GM18861 (cell line): ENCODE results near the gene SEC63.
"Not testable (repeated sequence)": the region's sequence is repeated elsewhere in the genome, so short reads cannot be mapped to it uniquely, and the experiment has no call there.

Experiments used
- ATAC-seq: cut with Tn5 transposase; IDR thresholded peaks from one replicate; pipeline ENCODE4 v1.9.1; 2021; ENCODE audit not compliant: unreplicated experiment

The SEC63 gene

GRCh38 chr6:107936162-107936909, 21.7 kb downstream of the SEC63 start:
- no peak for ATAC-seq

GRCh38 chr6:107934229-107934628, 23.8 kb downstream of the SEC63 start:
- not testable (repeated sequence) for ATAC-seq

GRCh38 chr6:107932580-107932979, 25.4 kb downstream of the SEC63 start:
- no peak for ATAC-seq

- ATAC-seq, result no peak
Observed at GRCh38 chr6:107931894-107932293, 26.1 kb downstream of the SEC63 start.

GRCh38 chr6:107928984-107929383, 29.0 kb downstream of the SEC63 start:
- no peak for ATAC-seq

GRCh38 chr6:107926697-107927544, 31.1 kb downstream of the SEC63 start:
- ATAC-seq, result not testable (repeated sequence)

GRCh38 chr6:107917451-107918375, 40.3 kb downstream of the SEC63 start:
- no peak for ATAC-seq

GRCh38 chr6:107916961-107917360, 41.0 kb downstream of the SEC63 start:
- ATAC-seq, result not testable (repeated sequence)

- no peak for ATAC-seq
Observed at GRCh38 chr6:107911692-107912091, 46.3 kb downstream of the SEC63 start.

GRCh38 chr6:107894809-107895396, 63.1 kb downstream of the SEC63 start:
- ATAC-seq, result no peak

GRCh38 chr6:107890431-107890830, 67.6 kb downstream of the SEC63 start:
- not testable (repeated sequence) for ATAC-seq

- ATAC-seq, result not testable (repeated sequence)
Observed at GRCh38 chr6:107885950-107886349, 72.1 kb downstream of the SEC63 start.

GRCh38 chr6:107879941-107880340, 78.1 kb downstream of the SEC63 start:
- ATAC-seq, result no peak

GRCh38 chr6:107877968-107878367, 80.0 kb downstream of the SEC63 start:
- ATAC-seq, result no peak

GRCh38 chr6:107871976-107872375, 86.0 kb downstream of the SEC63 start:
- ATAC-seq, result no peak

GRCh38 chr6:107871512-107871911, 86.5 kb downstream of the SEC63 start:
- ATAC-seq, result not testable (repeated sequence)

GRCh38 chr6:107871016-107871415, 87.0 kb downstream of the SEC63 start:
- no peak for ATAC-seq

- no peak for ATAC-seq
Observed at GRCh38 chr6:107870381-107870780, 87.6 kb downstream of the SEC63 start.

- no peak for ATAC-seq
Observed at GRCh38 chr6:107869871-107870270, 88.1 kb downstream of the SEC63 start.

- no peak for ATAC-seq
Observed at GRCh38 chr6:107868867-107869611, 89.0 kb downstream of the SEC63 start.
